Measurements from ENCODE around the gene ZNF236.

DNA sequence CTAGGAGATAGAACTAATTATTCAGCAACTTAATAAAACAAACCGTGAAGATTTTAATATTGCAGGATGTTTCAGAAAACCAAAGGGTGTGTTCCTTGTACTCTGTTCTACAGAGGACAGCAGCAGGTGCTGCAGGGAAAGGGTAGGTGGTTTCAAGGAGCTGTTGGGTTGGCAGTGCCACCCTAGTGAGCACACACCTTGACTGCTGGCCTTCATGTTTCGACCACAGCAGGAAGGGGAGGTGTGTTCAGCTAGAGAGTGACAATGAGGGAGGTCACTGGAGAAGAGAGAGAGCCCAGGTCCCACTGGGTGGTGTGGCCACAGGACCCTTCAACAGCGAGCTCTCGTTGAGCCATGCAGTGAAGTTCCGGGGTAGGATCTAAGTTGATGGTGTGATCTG, 98.6 kb downstream of the ZNF236 start:
- TF ChIP-seq CTCF (IDR thresholded peaks at IDR 0.05) = no peak
- no peak for TF ChIP-seq POLR2A (IDR thresholded peaks at IDR 0.05)
- no peak for TF ChIP-seq EP300 (IDR thresholded peaks at IDR 0.05)
- no peak for TF ChIP-seq POLR2AphosphoS5 (IDR thresholded peaks at IDR 0.05)

All from sigmoid colon (tissue), 4 donors.